Gastroesophageal sphincter (tissue), 4 donors: ENCODE data around the gene CEMIP2. TPM values are rescaled to one million over a fixed set of nuclear protein-coding genes. Genes with fewer than 3 reads are reported as not detected.

Experiments
- ATAC-seq: fragments of 150-250 bp; one replicate; pipeline ENCODE4 v1.9.1; 2016; ENCODE audit warnings: mild to moderate bottlenecking, moderate library complexity
- H3K27ac ChIP-seq, 4 donors: fragments of 200-600 bp; sonication (generic) in 3 of 4; 1 replicate in 3 of 4; 2 replicates in 1 of 4; pipeline ENCODE4 v1.5.1; 2016 to 2019
- H3K27me3 ChIP-seq: fragments of 200-600 bp; sonication (generic); one replicate; pipeline ENCODE4 v1.5.1; 2019
- H3K36me3 ChIP-seq, 2 donors: fragments of 200-600 bp; sonication (generic); one replicate each; pipeline ENCODE4 v1.5.1; 2019; ENCODE audit warnings: control low read depth in 1 of 2
- H3K4me1 ChIP-seq, 3 donors: fragments of 200-600 bp; sonication (generic); 1 replicate in 2 of 3; 2 replicates in 1 of 3; pipeline ENCODE4 v1.5.1; 2016 to 2019; ENCODE audit warnings: control low read depth in 2 of 3
- H3K4me3 ChIP-seq, 2 donors: fragments of 200-600 bp; sonication (generic); one replicate each; pipeline ENCODE4 v1.5.1; 2019; ENCODE audit warnings: mild to moderate bottlenecking in 1 of 2, moderate library complexity in 1 of 2
- H3K9me3 ChIP-seq, 3 donors: fragments of 200-600 bp; sonication (generic); one replicate each; pipeline ENCODE4 v1.5.1; 2017 to 2019; ENCODE audit warnings: control low read depth in 2 of 3
- EP300 ChIP-seq: sonication (generic); formaldehyde crosslinking; IDR thresholded peaks from one replicate; pipeline ENCODE4 v1.6.1; 2017; ENCODE audit warnings: antibody characterized with exemption, mild to moderate bottlenecking
- POLR2A ChIP-seq, 2 donors: fragments of 450-650 bp; IDR thresholded peaks; one replicate each; pipeline ENCODE4 v1.6.1; 2017; ENCODE audit warnings: antibody characterized with exemption in 2 of 2, mild to moderate bottlenecking in 2 of 2, moderate library complexity in 1 of 2
- POLR2AphosphoS5 ChIP-seq: sonication (generic); formaldehyde crosslinking; IDR thresholded peaks from one replicate; pipeline ENCODE4 v1.6.1; 2017; ENCODE audit warnings: antibody characterized with exemption
- whole genome bisulfite sequencing, 2 donors: methylation state at CpG; one replicate each; pipeline ENCODE4 v1.1.5; 2018; ENCODE audit warnings: low coverage in 1 of 2; 5-methylcytosine and 5-hydroxymethylcytosine counted together
- total RNA-seq, 4 donors: library from RNA; depleted of rRNA; stranded (reverse); fragments of >200 nt; gene quantifications; one replicate each; pipeline ENCODE4 v1.1.0, GENCODE V29; 2016
- TF ChIP-seq, protein P1 (sequence below), 4 experiments: fragments of 200-600 bp in 2 of 4; fragments of 450-650 bp in 2 of 4; sonication (generic) in 1 of 4; IDR thresholded peaks; one replicate each; pipeline ENCODE4 v1.5.1; 2017 to 2019; ENCODE audit warnings: antibody characterized with exemption in 4 of 4, mild to moderate bottlenecking in 2 of 4, moderate library complexity in 2 of 4

The CEMIP2 gene
- total RNA-seq, 4 donors from 2014 or later, result 8.1 to 84.5 (median 17.4) TPM

DNA sequence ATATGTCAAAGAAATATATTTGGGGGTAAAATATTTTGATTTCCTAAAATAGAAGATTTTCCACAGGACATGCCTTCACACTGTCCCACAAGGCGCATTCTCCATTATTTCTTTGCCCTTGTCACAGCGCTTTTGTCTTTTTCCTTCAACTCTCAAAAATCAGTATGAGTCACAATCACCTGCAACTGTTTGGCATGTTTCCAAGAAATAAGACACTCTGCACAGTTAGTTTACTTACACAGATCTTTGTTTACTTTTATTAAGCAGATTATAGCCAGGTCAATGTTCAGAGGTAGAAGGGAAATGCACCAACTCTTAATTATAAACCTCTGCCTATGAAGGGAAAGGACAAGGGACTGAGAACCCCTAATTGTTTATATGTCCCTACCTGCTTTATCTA, 9.5 kb downstream of the CEMIP2 start:
- Histone ChIP-seq H3K36me3 (no peaks in the 10 kb centered on the region), H3K27me3 (no peaks in the 10 kb centered on the region), H3K9me3 (no peaks in the 10 kb centered on the region), H3K4me3 (no peak overlapping the region), H3K4me1 (peaks cover 0 to 30% (median 0%) of the 10 kb centered on the region in 3 donors), H3K27ac (no peak overlapping the region)
- TF ChIP-seq POLR2A (IDR thresholded peaks at IDR 0.05), result no peak
- TF ChIP-seq POLR2AphosphoS5, result no peak
- TF ChIP-seq, protein P1, sequence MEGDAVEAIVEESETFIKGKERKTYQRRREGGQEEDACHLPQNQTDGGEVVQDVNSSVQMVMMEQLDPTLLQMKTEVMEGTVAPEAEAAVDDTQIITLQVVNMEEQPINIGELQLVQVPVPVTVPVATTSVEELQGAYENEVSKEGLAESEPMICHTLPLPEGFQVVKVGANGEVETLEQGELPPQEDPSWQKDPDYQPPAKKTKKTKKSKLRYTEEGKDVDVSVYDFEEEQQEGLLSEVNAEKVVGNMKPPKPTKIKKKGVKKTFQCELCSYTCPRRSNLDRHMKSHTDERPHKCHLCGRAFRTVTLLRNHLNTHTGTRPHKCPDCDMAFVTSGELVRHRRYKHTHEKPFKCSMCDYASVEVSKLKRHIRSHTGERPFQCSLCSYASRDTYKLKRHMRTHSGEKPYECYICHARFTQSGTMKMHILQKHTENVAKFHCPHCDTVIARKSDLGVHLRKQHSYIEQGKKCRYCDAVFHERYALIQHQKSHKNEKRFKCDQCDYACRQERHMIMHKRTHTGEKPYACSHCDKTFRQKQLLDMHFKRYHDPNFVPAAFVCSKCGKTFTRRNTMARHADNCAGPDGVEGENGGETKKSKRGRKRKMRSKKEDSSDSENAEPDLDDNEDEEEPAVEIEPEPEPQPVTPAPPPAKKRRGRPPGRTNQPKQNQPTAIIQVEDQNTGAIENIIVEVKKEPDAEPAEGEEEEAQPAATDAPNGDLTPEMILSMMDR (IDR thresholded peaks at IDR 0.05), result no peak
- TF ChIP-seq EP300, result no peak
- no peak for ATAC-seq
- WGBS, 2 donors, result 65 to 91% methylated on average over 2 of the region's 2 CpGs

DNA sequence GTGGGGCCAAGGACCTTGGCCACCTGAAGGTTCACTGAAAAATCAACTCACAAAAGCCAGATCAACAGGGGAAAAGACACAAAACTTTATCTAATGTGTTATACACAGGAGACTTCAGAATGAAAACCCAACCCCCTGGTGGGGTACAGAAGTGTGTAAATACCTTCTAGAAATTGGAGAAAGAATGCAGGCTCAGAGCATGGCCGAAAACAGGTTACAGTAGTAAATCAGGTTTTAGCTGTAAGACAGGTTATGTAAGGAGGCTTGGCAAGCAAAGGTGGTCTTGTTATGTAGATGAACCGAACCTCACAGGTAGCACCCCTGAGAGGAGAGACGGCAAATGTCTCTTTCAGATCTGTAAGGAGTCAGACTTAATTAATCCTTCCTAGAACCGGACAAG, 10.0 kb downstream of the CEMIP2 start:
- ATAC-seq, result no peak
- no peak overlapping the region for H3K4me3 ChIP-seq

DNA sequence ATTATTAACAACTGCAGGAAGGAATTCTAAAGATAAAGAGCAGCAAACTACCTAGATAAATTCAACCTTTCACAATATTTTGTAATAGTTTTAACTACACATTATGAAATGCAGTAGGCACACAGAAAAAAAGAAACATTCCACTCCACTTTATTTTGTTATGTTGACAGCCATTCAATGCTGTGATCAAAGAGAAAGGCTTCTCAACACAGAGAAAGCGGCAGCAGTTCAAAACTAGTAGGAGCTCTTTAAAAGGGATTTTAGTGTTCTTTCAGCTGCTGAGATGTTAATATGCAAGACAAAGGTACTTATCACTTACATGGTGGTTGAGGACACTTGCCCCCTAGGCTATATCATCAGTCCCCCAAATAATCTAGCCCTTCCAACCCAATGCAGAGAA, 11.6 kb downstream of the CEMIP2 start:
- no peaks in the 10 kb centered on the region for H3K27me3 ChIP-seq
- H3K36me3 ChIP-seq, result no peaks in the 10 kb centered on the region
- H3K4me1 ChIP-seq, result peaks cover 0 to 28% (median 0%) of the 10 kb centered on the region in 3 donors
- H3K27ac ChIP-seq, result no peak overlapping the region
- H3K9me3 ChIP-seq, result no peaks in the 10 kb centered on the region
- ATAC-seq, result no peak
- no peak overlapping the region for H3K4me3 ChIP-seq
- no peak for TF ChIP-seq EP300
- TF ChIP-seq POLR2A (IDR thresholded peaks at IDR 0.05), result no peak
- TF ChIP-seq POLR2AphosphoS5, result no peak
- TF ChIP-seq, protein P1 (IDR thresholded peaks at IDR 0.05), result no peak
- WGBS, 2 donors, result 78 to 100% methylated on average over 1 of the region's 1 CpG

More for the DNA sequence above, 10.0 kb downstream of the CEMIP2 start:
- peaks cover 0 to 28% (median 0%) of the 10 kb centered on the region in 3 donors for H3K4me1 ChIP-seq
- WGBS, 2 donors, result 78 to 84% methylated on average over 4 of the region's 4 CpGs
- TF ChIP-seq, protein P1 (IDR thresholded peaks at IDR 0.05), result no peak
- TF ChIP-seq POLR2AphosphoS5, result no peak
- no peak for TF ChIP-seq POLR2A (IDR thresholded peaks at IDR 0.05)
- TF ChIP-seq EP300, result no peak
- H3K27ac ChIP-seq, result no peak overlapping the region
- no peaks in the 10 kb centered on the region for H3K27me3 ChIP-seq
- H3K9me3 ChIP-seq, result no peaks in the 10 kb centered on the region
- no peaks in the 10 kb centered on the region for H3K36me3 ChIP-seq

DNA sequence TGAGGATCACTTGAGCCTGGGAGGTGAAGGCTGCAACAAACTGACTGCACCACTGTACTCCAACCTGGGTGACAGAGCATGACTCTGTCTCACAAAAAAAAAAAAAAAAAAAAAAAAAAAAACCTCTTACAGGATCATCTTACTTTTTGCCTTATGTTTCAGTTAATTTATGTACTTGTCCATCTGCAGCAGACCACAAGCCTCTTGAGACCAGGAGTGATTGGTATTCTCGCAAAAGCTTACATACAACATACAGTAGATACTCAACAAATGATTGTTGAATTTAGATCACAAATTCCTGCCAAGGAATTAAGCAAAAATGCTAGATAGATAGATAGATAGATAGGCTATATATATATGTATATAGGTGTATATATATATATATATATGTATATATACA, 12.4 kb downstream of the CEMIP2 start:
- no peak for ATAC-seq
- TF ChIP-seq POLR2AphosphoS5 (no peak), POLR2A (IDR thresholded peaks at IDR 0.05) (no peak), EP300 (no peak)
- TF ChIP-seq, protein P1 (IDR thresholded peaks at IDR 0.05), result no peak
- Histone ChIP-seq H3K27me3 (no peaks in the 10 kb centered on the region), H3K27ac (no peak overlapping the region), H3K4me3 (no peak overlapping the region), H3K9me3 (no peaks in the 10 kb centered on the region), H3K4me1 (peaks cover 0 to 26% (median 0%) of the 10 kb centered on the region in 3 donors), H3K36me3 (no peaks in the 10 kb centered on the region)
- 92 to 100% methylated on average over 1 of the region's 1 CpG for WGBS, 2 donors

DNA sequence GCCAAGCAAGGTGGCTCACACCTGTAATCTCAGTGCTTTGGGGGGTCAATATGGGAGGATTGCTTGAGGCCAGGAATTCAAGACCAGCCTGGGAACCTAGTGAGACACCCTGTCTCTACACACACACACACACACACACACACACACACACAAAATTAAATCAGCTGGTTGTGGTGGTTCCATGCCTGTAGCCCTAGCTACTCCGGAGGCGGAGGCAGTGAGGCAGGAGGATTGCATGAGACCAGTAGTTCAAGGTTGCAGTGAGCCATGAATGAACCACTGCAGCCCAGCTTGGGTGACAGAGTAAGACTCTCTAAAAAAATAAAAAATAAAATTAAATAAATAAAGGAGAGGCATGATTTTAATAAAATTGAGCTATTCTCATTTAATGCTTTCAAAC, 13.1 kb downstream of the CEMIP2 start:
- Histone ChIP-seq H3K4me3 (no peak overlapping the region), H3K27ac (no peak overlapping the region), H3K4me1 (peaks cover 0 to 20% (median 0%) of the 10 kb centered on the region in 3 donors), H3K36me3 (peaks cover 0 to under 1% of the 10 kb centered on the region in 2 donors), H3K27me3 (no peaks in the 10 kb centered on the region), H3K9me3 (no peaks in the 10 kb centered on the region)
- ATAC-seq, result no peak
- 80% methylated on average over 1 to 2 of the region's 2 CpGs for WGBS, 2 donors
- no peak for TF ChIP-seq EP300
- TF ChIP-seq POLR2AphosphoS5, result no peak
- TF ChIP-seq POLR2A (IDR thresholded peaks at IDR 0.05), result no peak
- TF ChIP-seq, protein P1 (IDR thresholded peaks at IDR 0.05), result no peak
